TTC549 (cell line): ENCODE data around the gene ITPR3.

ENCODE experiments used
- FAIRE-seq: peaks from 2 replicates; lab custom pipeline; 2012; peaks lifted over from hg19 to GRCh38; lab: Jason Lieb, UNC

The ITPR3 gene

GRCh38 chr6:33639559-33639958 lies 18.4 kb downstream of the ITPR3 start:
- FAIRE-seq = no peak

DNA sequence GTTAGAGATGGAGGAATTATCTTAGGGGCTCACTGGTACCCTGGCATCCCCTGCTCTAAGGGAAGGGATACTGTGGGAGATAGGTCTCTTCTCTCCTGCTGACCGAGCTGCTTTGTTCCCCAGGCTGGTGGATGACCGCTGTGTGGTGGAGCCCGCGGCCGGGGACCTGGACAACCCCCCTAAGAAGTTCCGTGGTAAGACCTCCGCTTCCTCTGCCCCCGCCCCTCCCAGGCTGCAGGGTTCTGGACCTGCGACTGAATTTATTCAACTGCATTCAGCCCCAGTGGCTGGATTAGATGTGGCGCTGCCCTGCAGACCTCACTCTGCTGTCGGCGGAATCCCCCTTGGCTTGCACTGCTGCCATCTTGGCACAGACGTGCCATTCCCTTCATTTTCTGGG lies 19.2 kb downstream of the ITPR3 start:
- FAIRE-seq = no peak

GRCh38 chr6:33641144-33641543 lies 20.0 kb downstream of the ITPR3 start:
- FAIRE-seq = no peak

DNA sequence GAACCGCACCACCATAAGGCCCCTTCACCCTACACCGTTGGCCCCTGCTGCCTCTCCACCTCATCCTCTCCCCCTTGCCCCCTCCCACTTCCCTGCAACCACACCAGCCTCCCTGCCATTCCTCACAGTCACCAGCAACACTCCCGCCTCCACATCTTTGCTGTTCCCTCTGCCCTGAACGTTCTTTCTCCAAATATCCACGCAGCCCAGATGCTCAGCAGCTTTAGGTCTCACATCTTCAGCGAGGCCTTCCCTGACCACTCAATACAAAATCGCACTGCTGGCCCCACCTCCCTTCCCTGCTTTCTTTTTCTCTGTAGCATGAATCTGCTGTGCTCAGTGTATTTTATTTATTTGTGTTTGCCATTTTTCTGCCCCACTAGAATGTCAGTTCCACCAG lies 20.5 kb downstream of the ITPR3 start:
- no peak for FAIRE-seq

GRCh38 chr6:33642897-33643296 lies 21.8 kb downstream of the ITPR3 start:
- no peak for FAIRE-seq

DNA sequence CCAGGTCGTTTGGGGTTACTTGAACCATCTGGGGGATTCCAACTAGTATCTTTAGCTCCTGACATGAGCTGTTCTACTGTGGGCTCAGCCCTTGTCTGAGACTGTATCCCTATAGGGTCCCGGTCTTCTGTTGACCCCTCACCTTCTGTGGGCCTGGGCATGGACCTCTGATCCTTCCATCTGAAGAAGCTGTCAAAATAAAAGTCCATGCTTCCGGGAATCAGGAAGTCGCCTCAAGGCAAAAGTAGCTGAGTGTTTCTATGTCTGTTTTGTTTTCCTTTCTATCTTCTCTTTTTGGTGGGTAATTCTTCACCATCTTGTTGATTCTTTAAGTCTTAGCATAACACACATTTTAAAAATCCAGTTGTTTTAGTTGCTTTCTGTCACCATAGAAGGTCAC lies 30.3 kb downstream of the ITPR3 start:
- no peak for FAIRE-seq

DNA sequence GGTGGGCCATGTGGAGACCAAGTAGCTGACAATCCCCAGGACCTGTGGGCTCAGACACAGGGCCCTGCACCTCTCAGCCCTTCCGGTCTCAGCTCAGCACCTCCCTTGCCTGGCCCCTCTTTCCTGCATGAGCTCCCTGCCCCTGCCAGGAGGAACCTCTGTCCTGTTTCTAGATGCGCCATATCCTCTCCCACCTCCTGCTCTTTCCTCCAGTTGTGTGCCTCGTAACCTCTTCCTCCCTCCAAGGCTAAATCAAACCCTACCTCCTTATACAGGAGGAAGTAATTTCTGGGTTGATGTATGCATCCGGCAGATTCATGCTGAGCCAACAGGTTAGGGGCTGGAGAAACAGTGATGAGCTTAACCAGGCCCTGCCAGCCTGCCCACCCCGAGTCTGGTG lies 30.9 kb downstream of the ITPR3 start:
- no peak for FAIRE-seq

- no peak for FAIRE-seq
Measured at GRCh38 chr6:33654831-33655554, 33.9 kb downstream of the ITPR3 start.

GRCh38 chr6:33656844-33657243 lies 35.7 kb downstream of the ITPR3 start:
- FAIRE-seq = no peak

DNA sequence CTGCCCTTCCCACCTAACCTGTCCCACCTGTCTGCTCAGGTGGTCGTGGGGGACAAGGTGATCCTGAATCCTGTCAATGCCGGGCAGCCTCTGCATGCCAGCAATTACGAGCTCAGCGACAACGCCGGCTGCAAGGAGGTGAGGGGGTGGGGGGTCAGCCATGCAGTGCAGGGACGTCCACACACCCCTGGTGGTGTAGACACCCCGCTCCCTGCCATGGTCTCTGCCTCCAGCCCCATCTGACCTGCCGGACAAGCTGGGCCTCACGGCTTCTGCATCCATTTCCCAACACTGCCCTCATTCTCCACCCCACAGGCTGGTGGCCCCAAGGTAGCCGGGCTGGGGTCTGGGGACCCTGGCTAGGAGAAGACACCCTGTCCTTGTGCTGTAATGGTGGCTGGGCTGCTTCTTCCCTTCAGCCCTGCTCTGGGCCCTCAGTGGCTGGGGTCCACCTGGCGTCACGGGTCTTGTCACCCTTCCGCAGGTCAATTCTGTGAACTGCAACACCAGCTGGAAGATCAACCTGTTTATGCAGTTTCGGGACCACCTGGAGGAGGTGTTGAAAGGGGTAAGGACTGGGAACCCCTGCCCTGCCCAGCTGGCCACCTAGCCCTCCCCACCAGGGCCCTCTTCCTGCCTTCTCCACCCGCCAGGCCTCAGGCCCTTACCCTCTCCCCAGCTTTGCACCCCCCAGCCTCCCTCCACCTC lies 38.0 kb downstream of the ITPR3 start:
- no peak for FAIRE-seq

GRCh38 chr6:33659986-33660385 lies 38.9 kb downstream of the ITPR3 start:
- no peak for FAIRE-seq

DNA sequence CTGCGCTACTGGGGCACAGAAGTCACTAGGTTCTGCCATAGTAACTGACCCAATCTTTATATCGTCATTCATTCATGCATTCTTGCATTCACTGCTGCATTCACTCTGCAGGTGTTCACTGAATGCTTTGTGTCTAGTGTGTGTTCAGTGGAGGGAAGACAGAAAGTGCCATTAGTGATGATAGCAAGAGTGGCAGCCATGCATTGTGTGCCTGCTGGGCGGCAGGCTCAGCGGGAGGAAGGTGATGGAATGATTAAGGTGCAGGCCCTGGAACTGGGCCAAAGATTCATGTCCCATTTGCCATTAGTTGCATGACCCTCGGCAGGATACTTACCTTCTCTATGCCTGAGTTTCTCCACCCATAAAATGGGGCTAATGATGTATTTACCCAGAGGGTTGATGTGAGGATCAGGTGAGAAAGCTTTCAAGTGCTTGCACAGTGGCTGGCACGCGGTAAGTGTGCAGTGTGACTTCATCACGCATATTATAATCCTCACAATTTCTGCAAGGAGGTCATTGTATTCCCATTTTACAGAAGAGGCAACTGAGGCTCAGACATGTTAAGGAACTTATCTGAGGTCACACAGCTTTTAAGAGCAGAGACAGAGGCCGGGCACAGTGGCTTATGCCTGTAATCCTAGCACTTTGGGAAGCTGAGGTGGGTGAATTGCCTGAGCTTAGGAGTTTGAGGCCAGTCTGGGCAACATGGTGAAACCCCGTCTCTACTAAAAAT lies 40.1 kb downstream of the ITPR3 start:
- FAIRE-seq = no peak

DNA sequence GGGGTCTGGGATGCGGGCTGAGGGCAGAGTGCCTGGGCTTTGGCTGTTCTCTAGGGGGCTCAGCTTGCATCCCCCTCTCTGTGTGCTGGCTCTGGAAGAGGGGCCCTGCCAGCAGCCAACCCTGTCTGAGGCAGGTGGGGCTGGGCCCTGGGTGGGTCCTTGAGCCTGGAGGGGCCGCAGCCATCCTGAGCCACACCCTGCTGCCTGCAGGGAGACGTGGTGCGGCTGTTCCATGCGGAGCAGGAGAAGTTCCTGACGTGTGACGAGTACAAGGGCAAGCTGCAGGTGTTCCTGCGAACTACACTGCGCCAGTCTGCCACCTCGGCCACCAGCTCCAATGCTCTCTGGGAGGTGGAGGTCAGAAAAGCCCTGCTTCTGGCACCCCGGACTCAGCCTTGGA lies 41.2 kb downstream of the ITPR3 start:
- FAIRE-seq = no peak

DNA sequence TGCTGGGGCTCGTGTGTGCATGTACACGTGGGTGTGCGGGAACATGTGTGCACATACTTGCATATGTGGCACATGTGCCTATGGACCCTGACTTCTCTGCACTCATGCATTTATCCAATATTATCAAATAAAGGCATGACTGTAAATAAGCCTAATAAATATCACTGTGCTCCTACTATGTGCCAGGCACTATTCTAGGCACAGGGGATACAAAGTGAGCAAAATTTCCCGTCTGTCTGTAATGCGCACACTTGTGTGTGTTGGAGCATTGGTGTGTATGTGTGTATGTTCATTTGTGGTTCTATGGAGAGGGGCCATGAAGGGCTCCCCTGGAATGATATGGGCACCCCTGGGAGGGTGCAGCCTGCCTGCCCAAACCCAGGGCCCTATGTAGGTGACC lies 41.9 kb downstream of the ITPR3 start:
- FAIRE-seq = no peak

DNA sequence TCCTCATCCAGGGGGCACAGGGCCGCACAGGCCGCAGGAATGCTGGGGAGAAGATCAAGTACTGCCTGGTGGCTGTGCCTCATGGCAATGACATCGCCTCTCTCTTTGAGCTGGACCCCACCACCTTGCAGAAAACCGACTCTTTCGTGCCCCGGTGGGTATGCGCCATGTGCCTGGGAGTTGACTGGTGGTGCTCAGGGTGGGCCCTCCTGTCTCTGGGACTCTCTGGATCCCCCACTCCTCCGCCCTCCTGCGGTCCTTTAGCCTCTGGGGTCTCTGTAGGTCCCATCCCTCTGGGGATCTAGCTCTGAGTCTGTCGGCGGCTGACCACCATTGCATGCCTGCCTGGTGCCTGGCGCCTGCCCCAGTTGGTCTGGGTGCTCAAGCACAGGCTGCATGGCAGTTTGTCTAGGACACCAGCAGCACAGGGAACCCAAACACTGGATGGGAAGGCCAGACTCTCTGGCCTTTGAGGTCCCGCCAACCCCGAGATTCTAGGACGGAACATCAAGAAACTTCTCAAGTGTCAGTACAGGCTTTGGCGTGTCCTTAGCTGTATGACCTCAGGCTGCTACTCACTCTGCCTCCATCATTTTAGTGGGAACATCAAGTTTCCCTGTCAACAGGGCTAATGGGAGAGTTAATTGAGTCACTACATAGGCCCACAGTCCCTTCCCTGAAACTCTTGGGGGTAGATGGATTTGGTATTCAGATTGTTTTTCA lies 42.8 kb downstream of the ITPR3 start:
- FAIRE-seq = no peak

DNA sequence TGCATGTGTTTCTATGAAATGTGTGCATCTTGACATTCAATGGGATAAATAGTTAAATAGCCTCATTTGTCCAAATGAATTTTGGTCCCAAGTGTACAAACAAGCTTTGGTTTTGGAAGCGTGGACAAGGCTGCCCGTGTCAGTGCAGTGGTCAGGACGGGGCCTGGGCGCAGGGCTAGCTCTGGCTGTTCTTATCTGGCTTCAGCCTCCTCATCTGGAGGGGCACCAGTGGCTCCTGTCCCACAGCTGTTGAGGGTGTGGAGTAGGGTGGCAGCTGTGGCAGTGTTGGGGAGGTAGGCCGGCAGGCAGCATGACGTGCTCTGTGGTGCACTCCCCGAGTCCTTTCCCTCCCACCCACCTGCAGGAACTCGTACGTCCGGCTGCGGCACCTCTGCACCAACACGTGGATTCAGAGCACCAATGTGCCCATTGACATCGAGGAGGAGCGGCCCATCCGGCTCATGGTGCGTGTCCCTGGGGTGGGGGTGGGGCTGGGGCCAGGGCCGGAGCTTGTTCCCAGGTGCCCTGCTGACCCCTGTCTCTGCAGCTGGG lies 43.5 kb downstream of the ITPR3 start:
- FAIRE-seq = no peak

DNA sequence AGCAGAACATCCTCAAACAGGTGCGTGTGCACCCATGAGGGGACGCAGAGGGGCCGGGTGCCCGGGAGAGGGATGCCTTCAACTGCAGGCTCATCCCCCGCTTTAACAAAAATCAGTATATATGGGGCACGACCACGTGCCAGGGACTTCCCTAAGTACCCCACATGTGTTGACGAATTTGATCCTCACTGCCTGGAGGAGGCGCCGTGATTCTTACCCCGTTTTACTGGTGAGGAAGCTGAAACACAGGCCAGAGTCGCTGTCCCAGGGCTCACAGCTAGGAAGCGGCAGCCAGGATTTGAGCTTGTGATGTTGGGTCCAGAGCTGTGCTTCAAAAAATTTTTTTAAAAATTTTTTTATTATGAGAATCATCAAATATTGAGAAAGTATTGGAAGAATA lies 44.8 kb downstream of the ITPR3 start:
- FAIRE-seq = no peak

- FAIRE-seq = no peak
Measured at GRCh38 chr6:33667072-33667471, 46.0 kb downstream of the ITPR3 start.

- no peak for FAIRE-seq
Measured at GRCh38 chr6:33667776-33668175, 46.7 kb downstream of the ITPR3 start.

DNA sequence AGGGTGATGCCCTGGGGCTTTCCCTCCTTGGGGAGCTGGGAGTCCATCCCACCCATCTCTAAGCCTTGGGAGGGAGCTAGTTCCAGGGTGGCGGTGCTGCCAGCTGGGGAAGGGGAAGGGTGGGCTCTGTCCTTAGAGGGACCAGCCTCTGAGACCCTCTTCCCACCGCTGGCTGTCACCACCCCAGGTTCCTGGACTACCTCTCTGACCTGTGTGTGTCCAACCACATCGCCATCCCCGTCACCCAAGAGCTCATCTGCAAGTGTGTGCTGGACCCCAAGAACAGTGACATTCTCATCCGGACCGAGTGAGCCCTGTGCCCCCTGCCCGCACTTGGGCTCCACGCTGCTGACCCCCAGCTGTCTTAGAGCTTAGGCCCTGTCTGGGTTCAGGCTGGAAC lies 47.2 kb downstream of the ITPR3 start:
- FAIRE-seq = no peak

DNA sequence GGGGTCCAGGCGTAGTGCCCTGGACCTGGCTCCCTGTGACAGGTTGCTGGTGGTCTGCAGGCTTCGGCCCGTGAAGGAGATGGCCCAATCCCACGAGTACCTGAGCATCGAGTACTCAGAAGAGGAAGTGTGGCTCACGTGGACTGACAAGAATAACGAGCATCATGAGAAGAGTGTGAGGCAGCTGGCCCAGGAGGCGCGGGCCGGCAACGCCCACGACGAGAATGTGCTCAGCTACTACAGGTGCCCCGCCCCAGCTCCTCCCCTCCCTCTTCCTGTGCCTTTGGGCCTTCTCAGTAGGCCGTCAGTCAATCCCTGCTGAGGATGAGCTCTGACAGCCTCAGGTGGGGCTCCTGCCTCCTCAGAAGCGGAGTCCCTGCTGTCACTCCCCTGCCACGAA lies 47.8 kb downstream of the ITPR3 start:
- no peak for FAIRE-seq

- FAIRE-seq = no peak
Measured at GRCh38 chr6:33670086-33670660, 49.1 kb downstream of the ITPR3 start.
